K562 (cell line): ENCODE results near the gene MICAL2. TPM values are rescaled to one million over a fixed set of nuclear protein-coding genes. Genes with fewer than 3 reads are reported as not detected.

Experiments
- ATAC-seq: fragments of 200-7000 bp; cut with Tn5 transposase; 3 replicates; pipeline ENCODE4 v1.9.1; 2020; ENCODE audit warnings: moderate library complexity
- BruUV-seq: library from RNA; stranded (reverse); fragments of 400-500 nt; replicated peaks from 2 replicates; lab custom pipeline; 2021; lab: Mats Ljungman, UMichigan
- CTCF ChIA-PET: fragments of 300-600 bp; formaldehyde crosslinking; extraction: SDS; loops from one replicate; lab custom pipeline; 2021; ENCODE audit warnings: low intra/inter-chr PET ratio; lab: Yijun Ruan, JAX
- POLR2A ChIA-PET: fragments of 300-600, 350-650 bp; sonication (Branson Sonifier 250); formaldehyde crosslinking; extraction: SDS; loops from one replicate; lab custom pipeline; 2021; ENCODE audit warnings: antibody characterized with exemption, inconsistent platforms; lab: Yijun Ruan, JAX
- DNase-seq, 4 experiments: peaks; one replicate each; pipeline versions ENCODE4 v3.0.0 to v3.0.0-alpha.2; 2011 to 2018; ENCODE audit warnings: low spot score in 3 of 4, mixed read lengths in 3 of 4; ENCODE audit errors: extremely low read depth in 1 of 4
- FAIRE-seq: peaks from 2 replicates; lab custom pipeline; 2011; peaks lifted over from hg19 to GRCh38; lab: Jason Lieb, UNC
- H2AFZ ChIP-seq: 2 replicates; pipeline ENCODE4 v1.6.0; 2011; ENCODE audit warnings: low read depth, low read length, control low read depth, inconsistent platforms
- H3K27ac ChIP-seq: fragments of 200-600 bp; 3 replicates; pipeline ENCODE4 v1.8.0; 2011; ENCODE audit warnings: low read depth, mild to moderate bottlenecking, control low read depth, inconsistent platforms, low read length, moderate library complexity, mixed read lengths; ENCODE audit errors: extremely low read depth
- H3K27me3 ChIP-seq, 2 experiments: fragments of 300-600 bp in 1 of 2; 2 replicates in 1 of 2; 3 replicates in 1 of 2; pipeline versions ENCODE4 v1.6.0 to v1.8.0; 2011; ENCODE audit warnings: inconsistent platforms in 2 of 2, low read length in 2 of 2, mild to moderate bottlenecking in 1 of 2, mixed read lengths in 1 of 2, moderate library complexity in 1 of 2; ENCODE audit not compliant: control insufficient read depth in 2 of 2, insufficient read depth in 2 of 2
- H3K36me3 ChIP-seq: fragments of 300-600 bp; 3 replicates; pipeline ENCODE4 v1.8.0; 2011; ENCODE audit warnings: mild to moderate bottlenecking, low read length, inconsistent platforms; ENCODE audit not compliant: control insufficient read depth, insufficient read depth
- H3K4me1 ChIP-seq, 2 experiments: fragments of 200-600 bp in 1 of 2; replicated peaks in 1 of 2; 2 replicates in 1 of 2; 3 replicates in 1 of 2; pipeline versions ENCODE4 v1.5.1 to v1.8.0; 2011; ENCODE audit warnings: inconsistent platforms in 2 of 2, low read length in 2 of 2, mild to moderate bottlenecking in 1 of 2, mixed read lengths in 1 of 2, moderate library complexity in 1 of 2; ENCODE audit not compliant: control insufficient read depth in 2 of 2, insufficient read depth in 2 of 2
- H3K4me2 ChIP-seq: 2 replicates; pipeline ENCODE4 v1.6.1; 2011; ENCODE audit warnings: low read length, control low read depth, inconsistent platforms, mixed read lengths; ENCODE audit not compliant: insufficient read depth
- H3K4me3 ChIP-seq: fragments of 200-600 bp; sonication (generic), shearing (Covaris generic); 2 replicates; pipeline ENCODE4 v1.5.1; 2016; ENCODE audit warnings: control low read depth, inconsistent platforms
- H3K79me2 ChIP-seq: fragments of 200-600 bp; 3 replicates; pipeline ENCODE4 v1.8.0; 2011; ENCODE audit warnings: low read length, inconsistent platforms; ENCODE audit not compliant: control insufficient read depth, insufficient read depth
- H3K9ac ChIP-seq, 2 experiments: 2 replicates each; pipeline versions ENCODE4 v1.6.0 to v1.6.1; 2011; ENCODE audit warnings: low read depth in 2 of 2, low read length in 2 of 2, control low read depth in 1 of 2, inconsistent platforms in 1 of 2, mild to moderate bottlenecking in 1 of 2, mixed read lengths in 1 of 2; ENCODE audit not compliant: insufficient read depth in 1 of 2
- H3K9me1 ChIP-seq: one replicate; pipeline ENCODE4 v1.6.0; 2011; ENCODE audit warnings: inconsistent platforms, mild to moderate bottlenecking, low read length, moderate library complexity; ENCODE audit not compliant: control insufficient read depth, insufficient read depth
- H3K9me3 ChIP-seq: replicated peaks from 2 replicates; pipeline ENCODE4 v1.5.1; 2011; ENCODE audit warnings: low read depth, low read length, inconsistent platforms; ENCODE audit not compliant: control insufficient read depth, insufficient read depth
- H4K20me1 ChIP-seq: replicated peaks from 2 replicates; pipeline ENCODE4 v1.6.1; 2011; ENCODE audit warnings: low read length, inconsistent platforms, mixed read lengths; ENCODE audit not compliant: control insufficient read depth, insufficient read depth
- CEBPG ChIP-seq, 3 experiments: fragments of 200-800 bp in 1 of 3; sonication (Bioruptor generic) in 1 of 3; sonication (generic) in 1 of 3; formaldehyde crosslinking in 1 of 3; IDR thresholded peaks in 2 of 3; conservative IDR thresholded peaks in 1 of 3; 2 replicates each; pipeline versions ENCODE4 v1.6.1 to v1.8.0; 2016 to 2022; ENCODE audit warnings: missing compliant biosample characterization in 2 of 3, missing genetic modification characterization in 2 of 3, mild to moderate bottlenecking in 1 of 3, missing genetic modification reagents in 1 of 3
- COPS2 ChIP-seq: fragments of 450-650 bp; conservative IDR thresholded peaks from 2 replicates; pipeline ENCODE4 v1.6.1; 2016; ENCODE audit warnings: mild to moderate bottlenecking, moderate library complexity
- GTF2A2 ChIP-seq: IDR thresholded peaks from 2 replicates; pipeline ENCODE4 v1.6.1; 2016; ENCODE audit warnings: mild to moderate bottlenecking, missing genetic modification characterization, missing compliant biosample characterization
- HDAC1 ChIP-seq, 2 experiments: fragments of 450-650 bp; IDR thresholded peaks; 2 replicates each; pipeline ENCODE4 v1.6.1; 2016 to 2017; ENCODE audit warnings: inconsistent platforms in 1 of 2, mild to moderate bottlenecking in 1 of 2, moderate library complexity in 1 of 2
- KLF16 ChIP-seq: IDR thresholded peaks from 2 replicates; pipeline ENCODE4 v1.6.1; 2016; ENCODE audit warnings: antibody characterized with exemption
- RAD21 ChIP-seq, 2 experiments: fragments of 250-450 bp in 1 of 2; fragments of 450-650 bp in 1 of 2; sonication (Bioruptor Pico) in 1 of 2; formaldehyde crosslinking in 1 of 2; IDR thresholded peaks in 1 of 2; conservative IDR thresholded peaks in 1 of 2; 2 replicates each; pipeline versions ENCODE4 v1.4.0 to v1.8.0; 2020 to 2022; ENCODE audit warnings: mild to moderate bottlenecking in 2 of 2, moderate library complexity in 1 of 2
- RBM15 ChIP-seq: fragments of 200-400 bp; formaldehyde crosslinking; IDR thresholded peaks from 2 replicates; pipeline ENCODE4 v1.6.1; 2018; ENCODE audit warnings: mild to moderate bottlenecking, low read length, moderate library complexity; ENCODE audit not compliant: insufficient read depth
- SIN3B ChIP-seq: fragments of 450-650 bp; IDR thresholded peaks from 2 replicates; pipeline ENCODE4 v1.6.1; 2017; ENCODE audit warnings: low read depth, mild to moderate bottlenecking, moderate library complexity
- UBTF ChIP-seq, 2 experiments: IDR thresholded peaks; 2 replicates each; pipeline ENCODE4 v1.6.1; 2012; ENCODE audit warnings: improper control_type of control experiment in 2 of 2, low read depth in 2 of 2, low read length in 2 of 2, borderline replicate concordance in 1 of 2
- ZNF507 ChIP-seq: conservative IDR thresholded peaks from 2 replicates; pipeline ENCODE4 v1.6.1; 2017; ENCODE audit warnings: missing genetic modification characterization, missing compliant biosample characterization
- WGBS: fragments of 100-300 bp; shearing (Covaris generic); methylation state at CpG from one replicate; pipeline ENCODE4 v1.1.6; 2016; ENCODE audit warnings: low coverage, mixed read lengths; ENCODE audit not compliant: insufficient coverage; ENCODE audit errors: missing lambda C conversion rate; 5-methylcytosine and 5-hydroxymethylcytosine counted together
- in situ Hi-C: fragments of 300-500 bp; cut with MboI; formaldehyde crosslinking; loops from 4 replicates; pipeline ENCODE4 v1.15.0; 2018; ENCODE audit warnings: inconsistent platforms, mixed read lengths
- intact Hi-C: fragments of 100-400 bp; cut with micrococcal nuclease; formaldehyde crosslinking; loops from 2 replicates; pipeline ENCODE4 v1.14.2; 2022
- polyA plus RNA-seq, 8 experiments: library from polyadenylated mRNA; depleted of rRNA in 4 of 8; stranded (reverse) in 5 of 8; unstranded in 3 of 8; fragments of >200 nt; fragmentation: Nextera tagmentation in 2 of 8; fragmentation: Illumina TruSeq in 1 of 8; extraction: Ambion mirVana in 2 of 8; extraction: Trizol in 1 of 8; gene quantifications; 2 replicates each; pipeline versions ENCODE4 v1.2.1 to v1.2.3, GENCODE V29; 2011 to 2014; ENCODE audit warnings: inconsistent platforms in 1 of 8, missing spikeins in 1 of 8
- total RNA-seq, 7 experiments: library from RNA; depleted of rRNA in 6 of 7; stranded (reverse); fragments of >200 nt in 6 of 7; fragmentation: Illumina TruSeq in 2 of 7; extraction: Trizol in 2 of 7; gene quantifications; 2 replicates each; pipeline versions ENCODE4 v1.2.1 to v1.2.3, GENCODE V29; 2011 to 2021; ENCODE audit warnings: low replicate concordance in 1 of 7

Gene MICAL2
- total and polyA plus RNA-seq, 9 of the 15 experiments (the other 6 are each of a cell fraction or from before 2014, with no cell fraction given): 4.7 to 64.2 (median 33.6) TPM

GRCh38 chr11:12218909-12219308 is 108.5 kb downstream of the MICAL2 start:
- in situ Hi-C loops: no loop called here
- FAIRE-seq (no peak), ATAC-seq (no peak), DNase-seq (no peak)
- Histone ChIP-seq H3K9me1 (no peaks in the 10 kb centered on the region), H4K20me1 (no peaks in the 10 kb centered on the region), H3K36me3 (peaks cover 51% of the 10 kb centered on the region; the same call in 2 of the 3 replicates), H3K27me3 (no peaks in the 10 kb centered on the region), H3K79me2 (no peaks in the 10 kb centered on the region), H2AFZ (no peak overlapping the region), H3K9ac (no peak overlapping the region), H3K4me3 (no peak overlapping the region), H3K27ac (no peak overlapping the region), H3K4me1 (peaks cover 11 to 22% of the 10 kb centered on the region in 2 experiments; a peak in 4 of 5 replicates), H3K9me3 (no peaks in the 10 kb centered on the region), H3K4me2 (no peak overlapping the region)
- TF ChIP-seq UBTF (IDR thresholded peaks at IDR 0.05; ENCODE audit: borderline replicate concordance in 1 of 2, low read depth in 2 of 2, low read length in 2 of 2): no peak
- ChIA-PET POLR2A (interaction anchor here (0.7 to 0.9 kb wide), 3 partner anchors 26 to 141 kb away, joined by 3 to 4 read pairs (median 3); no protein-coding TSS in a partner anchor), CTCF (no interaction called here)
- 51% methylated on average over 4 of the region's 4 CpGs for WGBS
- BruUV-seq: no TSS peak
- intact Hi-C loops: no loop called here

GRCh38 chr11:12219757-12220156 is 109.4 kb downstream of the MICAL2 start:
- POLR2A ChIA-PET: interaction anchor here (0.7 to 2.3 kb wide), 3 partner anchors 14 to 142 kb away, joined by 3 to 7 read pairs (median 4); no protein-coding TSS in a partner anchor
- Histone ChIP-seq H3K9me3 (no peaks in the 10 kb centered on the region), H3K4me2 (no peak overlapping the region)

More at GRCh38 chr11:12219757-12220156, 109.4 kb downstream of the MICAL2 start:
- CTCF ChIA-PET: no interaction called here
- ATAC-seq: no peak
- H2AFZ ChIP-seq: no peak overlapping the region
- H3K9me1 ChIP-seq: no peaks in the 10 kb centered on the region
- peaks cover 50% of the 10 kb centered on the region; the same call in 2 of the 3 replicates for H3K36me3 ChIP-seq
- DNase-seq: no peak
- H3K27ac ChIP-seq: no peak overlapping the region
- no peak overlapping the region for H3K9ac ChIP-seq
- in situ Hi-C loops: no loop called here
- peaks cover 11 to 27% of the 10 kb centered on the region in 2 experiments; a peak in 4 of 5 replicates for H3K4me1 ChIP-seq
- intact Hi-C loops: no loop called here
- WGBS: 79% methylated on average over 6 of the region's 6 CpGs
- H4K20me1 ChIP-seq: no peaks in the 10 kb centered on the region
- H3K4me3 ChIP-seq: no peak overlapping the region
- no peak for FAIRE-seq
- no peaks in the 10 kb centered on the region for H3K79me2 ChIP-seq
- TF ChIP-seq GTF2A2 (tag) (no peak), RBM15 (no peak), KLF16 (no peak), RAD21 (CRISPR knock-in tag; conservative IDR thresholded peaks at IDR 0.05 in 1 of 2, IDR thresholded peaks at IDR 0.05 in 1 of 2) (no peak), SIN3B (no peak), HDAC1 (IDR thresholded peaks at IDR 0.05) (no peak), CEBPG (CRISPR knock-in tag; IDR thresholded peaks at IDR 0.05) (no peak), CEBPG (tag; conservative IDR thresholded peaks at IDR 0.05 in 1 of 2, IDR thresholded peaks at IDR 0.05 in 1 of 2) (no peak), COPS2 (no peak), ZNF507 (no peak)
- no peaks in the 10 kb centered on the region for H3K27me3 ChIP-seq
- no TSS peak for BruUV-seq
